ENCODE results near the gene KCNJ13. TPM values are rescaled to one million over a fixed set of nuclear protein-coding genes. Genes with fewer than 3 reads are reported as not detected.

The KCNJ13 gene
- not detected for total RNA-seq

- WGBS, 2 donors, result 43 to 55% methylated on average over 1 of the region's 1 CpG
- intact Hi-C loops (cut with DNase I), result no loop called here
These were observed at the start of gene KCNJ13 for GRCh38 chr2:232776435-232776834. Gene KCNJ13, minus strand, starts transcription at chr2:232776565. Its CDS starts 5,203 bp downstream, at chr2:232771362.

GRCh38 chr2:232817756-232818155, 41.4 kb upstream of the KCNJ13 start:
- Histone ChIP-seq H3K9me3 (no peaks in the 10 kb centered on the region), H3K4me3 (no peak overlapping the region), H3K36me3 (replicated peaks in 1 of 2; ENCODE audit: insufficient read depth in 1 of 2, low read depth in 2 of 2) (peaks cover 0 to 41% of the 10 kb centered on the region in 2 donors), H3K4me1 (no peaks in the 10 kb centered on the region), H3K27ac (no peak overlapping the region), H3K27me3 (no peaks in the 10 kb centered on the region)
- 79 to 87% methylated on average over 3 of the region's 3 CpGs for WGBS, 2 donors
- ATAC-seq (no peak), DNase-seq (no peak)
- TF ChIP-seq CTCF (IDR thresholded peaks at IDR 0.05), result no peak
- no peak for TF ChIP-seq POLR2A (IDR thresholded peaks at IDR 0.05)
- intact Hi-C loops (cut with DNase I), result no loop called here

More at GRCh38 chr2:232776435-232776834, at the start of gene KCNJ13:
- H3K36me3 ChIP-seq (replicated peaks in 1 of 2; ENCODE audit: insufficient read depth in 1 of 2, low read depth in 2 of 2), result peaks cover 0 to 1% of the 10 kb centered on the region in 2 donors
- no peak for ATAC-seq
- H3K4me1 ChIP-seq, result peaks cover 20% of the 10 kb centered on the region
- H3K27me3 ChIP-seq, result no peaks in the 10 kb centered on the region
- H3K27ac ChIP-seq, result peak within 1 kb of the TSS in 2 of 4 donors; percentile 5 to 23
- no peak for DNase-seq
- H3K4me3 ChIP-seq, result no peak within 1 kb of the TSS
- H3K9me3 ChIP-seq, result no peaks in the 10 kb centered on the region
- TF ChIP-seq CTCF (IDR thresholded peaks at IDR 0.05) (no peak), POLR2A (IDR thresholded peaks at IDR 0.05) (no peak)

GRCh38 chr2:232816657-232817056, 40.3 kb upstream of the KCNJ13 start:
- Histone ChIP-seq H3K9me3 (no peaks in the 10 kb centered on the region), H3K4me3 (no peak overlapping the region), H3K27ac (no peak overlapping the region), H3K36me3 (replicated peaks in 1 of 2; ENCODE audit: insufficient read depth in 1 of 2, low read depth in 2 of 2) (peaks cover 0 to 41% of the 10 kb centered on the region in 2 donors), H3K4me1 (no peaks in the 10 kb centered on the region), H3K27me3 (no peaks in the 10 kb centered on the region)
- 57 to 72% methylated on average over 10 of the region's 10 CpGs for WGBS, 2 donors
- DNase-seq (no peak), ATAC-seq (no peak)
- intact Hi-C loops (cut with DNase I), result no loop called here
- TF ChIP-seq POLR2A (IDR thresholded peaks at IDR 0.05) (no peak), CTCF (IDR thresholded peaks at IDR 0.05) (no peak)

- H3K36me3 ChIP-seq (replicated peaks in 1 of 2; ENCODE audit: insufficient read depth in 1 of 2, low read depth in 2 of 2), result peaks cover 0 to 41% of the 10 kb centered on the region in 2 donors
- H3K9me3 ChIP-seq, result no peaks in the 10 kb centered on the region
- H3K4me3 ChIP-seq, result no peak overlapping the region
- DNase-seq, result no peak
- no peaks in the 10 kb centered on the region for H3K27me3 ChIP-seq
- H3K4me1 ChIP-seq, result no peaks in the 10 kb centered on the region
- ATAC-seq, result no peak
- WGBS, 2 donors, result 88 to 96% methylated on average over 3 of the region's 3 CpGs
- TF ChIP-seq POLR2A (IDR thresholded peaks at IDR 0.05) (no peak), CTCF (IDR thresholded peaks at IDR 0.05) (no peak)
- no peak overlapping the region for H3K27ac ChIP-seq
- intact Hi-C loops (cut with DNase I), result no loop called here
These were observed 39.2 kb upstream of the KCNJ13 start for GRCh38 chr2:232815569-232815968.

- H3K4me1 ChIP-seq, result no peaks in the 10 kb centered on the region
- H3K27me3 ChIP-seq, result no peaks in the 10 kb centered on the region
- H3K27ac ChIP-seq, result no peak overlapping the region
- no peak for TF ChIP-seq CTCF (IDR thresholded peaks at IDR 0.05)
- TF ChIP-seq POLR2A (IDR thresholded peaks at IDR 0.05), result no peak
- 78% methylated on average over 1 of the region's 1 CpG for WGBS, 2 donors
- no peaks in the 10 kb centered on the region for H3K9me3 ChIP-seq
- no peak overlapping the region for H3K4me3 ChIP-seq
- peaks cover 6 to 38% of the 10 kb centered on the region in 2 donors for H3K36me3 ChIP-seq (replicated peaks in 1 of 2; ENCODE audit: insufficient read depth in 1 of 2, low read depth in 2 of 2)
- intact Hi-C loops (cut with DNase I), result no loop called here
- DNase-seq, result no peak
- no peak for ATAC-seq
These were observed 34.1 kb upstream of the KCNJ13 start for GRCh38 chr2:232810444-232810843.

Measured in body of pancreas (tissue), 4 donors.